IMR-90 (cell line): ENCODE data around the gene TOGARAM1. TPM values are rescaled to one million over a fixed set of nuclear protein-coding genes. Genes with fewer than 3 reads are reported as not detected.

Source experiments
- ATAC-seq: fragments of 200-7000 bp; cut with Tn5 transposase; 2 replicates; pipeline ENCODE4 v1.9.1; 2020; ENCODE audit warnings: low read depth, mild to moderate bottlenecking, moderate library complexity
- BruUV-seq: library from RNA; stranded (reverse); fragments of 400-500 nt; replicated peaks from 2 replicates; lab custom pipeline; 2021; lab: Mats Ljungman, UMichigan
- CTCF ChIA-PET: fragments of 300-600 bp; formaldehyde crosslinking; extraction: SDS; loops from one replicate; lab custom pipeline; 2021; ENCODE audit warnings: antibody characterized with exemption; lab: Yijun Ruan, JAX
- POLR2A ChIA-PET: fragments of 300-600 bp; sonication (Branson Sonifier 250); formaldehyde crosslinking; loops from one replicate; lab custom pipeline; 2022; ENCODE audit warnings: antibody characterized with exemption; ENCODE audit not compliant: unreplicated experiment; lab: Charles Lee
- DNase-seq: peaks from one replicate; pipeline ENCODE4 v3.0.0; 2013
- H2AFZ ChIP-seq: replicated peaks from 2 replicates; pipeline ENCODE3; 2013; ENCODE audit warnings: low read length, mild to moderate bottlenecking; ENCODE audit not compliant: poor library complexity
- H2AK5ac ChIP-seq: 2 replicates; pipeline ENCODE4 v1.6.1; 2013; ENCODE audit warnings: low read depth, low read length, inconsistent platforms
- H2AK9ac ChIP-seq: replicated peaks from 2 replicates; pipeline ENCODE3; 2013; ENCODE audit warnings: mild to moderate bottlenecking, low read depth, low read length, moderate library complexity; ENCODE audit not compliant: poor library complexity
- H2BK120ac ChIP-seq: 2 replicates; pipeline ENCODE4 v1.6.1; 2013; ENCODE audit warnings: low read depth, low read length, inconsistent platforms
- H2BK15ac ChIP-seq: 3 replicates; pipeline ENCODE4 v1.6.1; 2013; ENCODE audit warnings: low read depth, low read length, inconsistent platforms
- H2BK20ac ChIP-seq: 2 replicates; pipeline ENCODE4 v1.6.1; 2013; ENCODE audit warnings: low read depth, mild to moderate bottlenecking, inconsistent platforms, low read length, moderate library complexity
- H2BK5ac ChIP-seq: 2 replicates; pipeline ENCODE4 v1.6.1; 2013; ENCODE audit warnings: mild to moderate bottlenecking, low read depth, low read length, inconsistent platforms; ENCODE audit not compliant: poor library complexity, severe bottlenecking
- H3K14ac ChIP-seq: replicated peaks from 2 replicates; pipeline ENCODE4 v1.6.1; 2013; ENCODE audit warnings: low read depth, low read length, inconsistent platforms
- H3K18ac ChIP-seq: 2 replicates; pipeline ENCODE4 v1.6.1; 2013; ENCODE audit warnings: low read depth, low read length, control low read depth
- H3K23ac ChIP-seq: 2 replicates; pipeline ENCODE4 v1.6.1; 2013; ENCODE audit warnings: low read depth, low read length, inconsistent platforms
- H3K27ac ChIP-seq: 2 replicates; pipeline ENCODE4 v1.5.1; 2013; ENCODE audit warnings: mild to moderate bottlenecking, control low read depth, low read length; ENCODE audit not compliant: insufficient read depth
- H3K27me3 ChIP-seq: 2 replicates; pipeline ENCODE4 v1.6.1; 2013; ENCODE audit warnings: low read length; ENCODE audit not compliant: control insufficient read depth, insufficient read depth
- H3K36me3 ChIP-seq: 2 replicates; pipeline ENCODE4 v1.6.1; 2013; ENCODE audit warnings: low read length, mixed read lengths; ENCODE audit not compliant: control insufficient read depth, insufficient read depth
- H3K4ac ChIP-seq: 2 replicates; pipeline ENCODE4 v1.6.1; 2013; ENCODE audit warnings: low read depth, low read length, inconsistent platforms
- H3K4me1 ChIP-seq: 2 replicates; pipeline ENCODE4 v1.6.1; 2013; ENCODE audit warnings: low read length, mixed read lengths; ENCODE audit not compliant: control insufficient read depth, insufficient read depth
- H3K4me2 ChIP-seq: 2 replicates; pipeline ENCODE4 v1.6.1; 2013; ENCODE audit warnings: low read depth, mild to moderate bottlenecking, control low read depth, low read length, moderate library complexity
- H3K4me3 ChIP-seq: 2 replicates; pipeline ENCODE4 v1.5.1; 2013; ENCODE audit warnings: low read depth, mild to moderate bottlenecking, control low read depth, low read length, moderate library complexity; ENCODE audit not compliant: insufficient read depth
- H3K56ac ChIP-seq: 2 replicates; pipeline ENCODE4 v1.6.1; 2013; ENCODE audit warnings: low read length, inconsistent platforms; ENCODE audit not compliant: insufficient read depth; ENCODE audit errors: extremely low read depth
- H3K79me1 ChIP-seq, 2 experiments: 2 replicates each; pipeline ENCODE4 v1.6.1; 2013; ENCODE audit warnings: low read length in 2 of 2, inconsistent platforms in 1 of 2, low read depth in 1 of 2
- H3K9ac ChIP-seq: 2 replicates; pipeline ENCODE4 v1.6.1; 2013; ENCODE audit warnings: low read depth, low read length, control low read depth
- H3K9me1 ChIP-seq: 2 replicates; pipeline ENCODE4 v1.6.1; 2013; ENCODE audit warnings: low read length, inconsistent platforms; ENCODE audit not compliant: insufficient read depth
- H3K9me3 ChIP-seq: 2 replicates; pipeline ENCODE4 v1.6.1; 2013; ENCODE audit warnings: low read length; ENCODE audit not compliant: control insufficient read depth, insufficient read depth
- H4K20me1 ChIP-seq: 2 replicates; pipeline ENCODE4 v1.6.1; 2013; ENCODE audit warnings: low read length, inconsistent platforms; ENCODE audit not compliant: insufficient read depth
- H4K5ac ChIP-seq: 2 replicates; pipeline ENCODE4 v1.6.1; 2013; ENCODE audit warnings: mild to moderate bottlenecking, low read depth, low read length, control low read depth
- H4K8ac ChIP-seq, 2 experiments: 2 replicates each; pipeline ENCODE4 v1.6.1; 2013; ENCODE audit warnings: low read depth in 2 of 2, low read length in 2 of 2, control low read depth in 1 of 2, inconsistent platforms in 1 of 2
- H4K91ac ChIP-seq: 2 replicates; pipeline ENCODE4 v1.6.1; 2013; ENCODE audit warnings: low read depth, low read length, inconsistent platforms; ENCODE audit not compliant: insufficient read depth
- CHD1 ChIP-seq: IDR thresholded peaks from 2 replicates; pipeline ENCODE4 v1.6.1; 2012; ENCODE audit warnings: low read depth, low read length, improper control_type of control experiment
- CTCF ChIP-seq: conservative IDR thresholded peaks from 2 replicates; pipeline ENCODE4 v1.5.1; 2012; ENCODE audit warnings: mild to moderate bottlenecking, low read depth, low read length, improper control_type of control experiment
- FOS ChIP-seq: fragments of 150-350 bp; IDR thresholded peaks from 2 replicates; pipeline ENCODE4 v1.6.1; 2016; ENCODE audit warnings: low read depth, low read length
- MAFK ChIP-seq: IDR thresholded peaks from 2 replicates; pipeline ENCODE4 v1.6.1; 2012; ENCODE audit warnings: low read depth, low read length, improper control_type of control experiment
- MAZ ChIP-seq: IDR thresholded peaks from 2 replicates; pipeline ENCODE4 v1.6.1; 2012; ENCODE audit warnings: low read depth, mild to moderate bottlenecking, low read length, improper control_type of control experiment, moderate library complexity, borderline replicate concordance
- RFX5 ChIP-seq: IDR thresholded peaks from 2 replicates; pipeline ENCODE4 v1.8.0; 2012; ENCODE audit warnings: low read depth, mild to moderate bottlenecking, low read length, moderate library complexity
- SMC3 ChIP-seq: fragments of 150-350 bp; IDR thresholded peaks from 2 replicates; pipeline ENCODE4 v1.6.1; 2016; ENCODE audit warnings: low read depth, mild to moderate bottlenecking, antibody characterized with exemption, low read length, moderate library complexity
- WGBS, 2 experiments: methylation state at CpG; one replicate each; pipeline versions ENCODE4 v1.1.5 to v1.1.7; 2013; ENCODE audit warnings: missing lambda C conversion rate in 2 of 2; ENCODE audit not compliant: insufficient read length in 1 of 2; ENCODE audit errors: extremely low coverage in 2 of 2; 5-methylcytosine and 5-hydroxymethylcytosine counted together
- dilution Hi-C: fragments of 300-500 bp; cut with HindIII; formaldehyde crosslinking; loops from one replicate; pipeline ENCODE4 v1.14.3; 2018; ENCODE audit warnings: low sequenced_read_pairs; ENCODE audit not compliant: unreplicated experiment
- in situ Hi-C: fragments of 300-500 bp; cut with MboI; formaldehyde crosslinking; loops from 3 replicates; pipeline ENCODE4 v1.14.3; 2019; ENCODE audit warnings: low sequenced_read_pairs, inconsistent platforms, mixed read lengths
- intact Hi-C: fragments of 100-400 bp; cut with micrococcal nuclease; formaldehyde crosslinking; loops from 2 replicates; pipeline ENCODE4 v1.10.0; 2022
- polyA plus RNA-seq, 3 experiments: library from polyadenylated mRNA; depleted of rRNA; stranded (reverse); fragments of >200 nt; gene quantifications; 2 replicates each; pipeline ENCODE4 v1.2.3, GENCODE V29; 2012; ENCODE audit warnings: low replicate concordance in 1 of 3
- total RNA-seq: library from RNA; depleted of rRNA; stranded (reverse); fragments of >200 nt; gene quantifications from 2 replicates; pipeline ENCODE4 v1.2.3, GENCODE V29; 2012
- TF ChIP-seq, protein P1 (sequence below): fragments of 150-350 bp; IDR thresholded peaks from 2 replicates; pipeline ENCODE4 v1.6.1; 2017; ENCODE audit warnings: mild to moderate bottlenecking, antibody characterized with exemption, low read length, low read depth
- TF ChIP-seq, protein P2 (sequence below): fragments of 150-350 bp; IDR thresholded peaks from 2 replicates; pipeline ENCODE4 v1.6.1; 2016; ENCODE audit warnings: low read depth, mild to moderate bottlenecking, low read length, moderate library complexity, borderline replicate concordance

The TOGARAM1 gene
- total and polyA plus RNA-seq, 2 of the 4 experiments (the other 2 are of a cell fraction), result 3.1 to 13.4 TPM

- Histone ChIP-seq H3K4me3 (no peak overlapping the region), H2AK5ac (no peak overlapping the region), H3K27me3 (no peaks in the 10 kb centered on the region), H2AFZ (no peak overlapping the region), H4K5ac (no peak overlapping the region), H3K36me3 (peaks cover 9% of the 10 kb centered on the region), H3K27ac (no peak overlapping the region), H4K8ac (no peak overlapping the region), H4K91ac (no peak overlapping the region), H3K23ac (no peak overlapping the region), H2BK5ac (no peak overlapping the region), H3K18ac (no peak overlapping the region), H3K9me1 (no peaks in the 10 kb centered on the region), H3K14ac (no peak overlapping the region), H2BK15ac (no peak overlapping the region), H3K9me3 (no peaks in the 10 kb centered on the region), H4K20me1 (no peaks in the 10 kb centered on the region), H3K79me1 (no peaks in the 10 kb centered on the region), H2BK120ac (no peak overlapping the region), H3K4me2 (no peak overlapping the region), H2AK9ac (no peak overlapping the region), H3K9ac (no peak overlapping the region), H3K4ac (no peak overlapping the region), H3K56ac (no peak overlapping the region), H3K4me1 (no peaks in the 10 kb centered on the region), H2BK20ac (no peak overlapping the region)
- ChIA-PET CTCF (no interaction called here), POLR2A (no interaction called here)
- intact Hi-C loops (no loop called here), in situ Hi-C loops (no loop called here), dilution Hi-C loops (no loop called here)
- BruUV-seq, result no TSS peak
- WGBS, 2 experiments, result no CpG with 5 or more reads among the region's 5 CpGs
- DNase-seq, result no peak
- TF ChIP-seq RFX5, result no peak
- TF ChIP-seq MAFK, result no peak
- TF ChIP-seq, protein P1, sequence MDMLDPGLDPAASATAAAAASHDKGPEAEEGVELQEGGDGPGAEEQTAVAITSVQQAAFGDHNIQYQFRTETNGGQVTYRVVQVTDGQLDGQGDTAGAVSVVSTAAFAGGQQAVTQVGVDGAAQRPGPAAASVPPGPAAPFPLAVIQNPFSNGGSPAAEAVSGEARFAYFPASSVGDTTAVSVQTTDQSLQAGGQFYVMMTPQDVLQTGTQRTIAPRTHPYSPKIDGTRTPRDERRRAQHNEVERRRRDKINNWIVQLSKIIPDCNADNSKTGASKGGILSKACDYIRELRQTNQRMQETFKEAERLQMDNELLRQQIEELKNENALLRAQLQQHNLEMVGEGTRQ, result no peak
- TF ChIP-seq, protein P2, sequence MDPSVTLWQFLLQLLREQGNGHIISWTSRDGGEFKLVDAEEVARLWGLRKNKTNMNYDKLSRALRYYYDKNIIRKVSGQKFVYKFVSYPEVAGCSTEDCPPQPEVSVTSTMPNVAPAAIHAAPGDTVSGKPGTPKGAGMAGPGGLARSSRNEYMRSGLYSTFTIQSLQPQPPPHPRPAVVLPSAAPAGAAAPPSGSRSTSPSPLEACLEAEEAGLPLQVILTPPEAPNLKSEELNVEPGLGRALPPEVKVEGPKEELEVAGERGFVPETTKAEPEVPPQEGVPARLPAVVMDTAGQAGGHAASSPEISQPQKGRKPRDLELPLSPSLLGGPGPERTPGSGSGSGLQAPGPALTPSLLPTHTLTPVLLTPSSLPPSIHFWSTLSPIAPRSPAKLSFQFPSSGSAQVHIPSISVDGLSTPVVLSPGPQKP, result no peak
- no peak for TF ChIP-seq FOS
- TF ChIP-seq MAZ, result no peak
- no peak for TF ChIP-seq CHD1
- TF ChIP-seq CTCF, result no peak
- TF ChIP-seq SMC3, result no peak
- ATAC-seq, result no peak
These were observed 76.9 kb downstream of the TOGARAM1 start for GRCh38 chr14:45038865-45039264.
